Measurements from ENCODE around the gene BCAN.

The BCAN gene

DNA sequence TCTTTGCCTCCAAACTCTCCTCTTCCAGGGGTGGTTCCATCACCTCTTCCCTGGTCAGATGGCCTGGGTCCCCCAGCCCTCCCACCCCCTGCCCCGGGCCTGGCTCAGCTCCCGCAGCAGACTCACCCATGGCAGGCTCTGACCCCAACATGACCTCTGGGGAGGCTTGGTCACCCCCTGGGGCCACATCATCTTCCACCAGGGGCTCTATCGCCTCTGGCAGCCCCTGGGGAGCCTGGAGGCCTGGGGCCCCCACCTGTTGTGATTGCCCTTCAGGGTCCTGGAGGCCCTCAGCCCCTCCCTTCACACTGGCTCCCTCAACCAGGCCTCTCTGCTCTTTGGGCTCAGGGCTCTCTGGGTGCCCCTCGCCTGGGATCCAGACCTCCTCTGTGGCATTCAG, 28.9 kb downstream of the BCAN start:
- H3K27ac ChIP-seq = no peak overlapping the region
- TF ChIP-seq, protein P1, sequence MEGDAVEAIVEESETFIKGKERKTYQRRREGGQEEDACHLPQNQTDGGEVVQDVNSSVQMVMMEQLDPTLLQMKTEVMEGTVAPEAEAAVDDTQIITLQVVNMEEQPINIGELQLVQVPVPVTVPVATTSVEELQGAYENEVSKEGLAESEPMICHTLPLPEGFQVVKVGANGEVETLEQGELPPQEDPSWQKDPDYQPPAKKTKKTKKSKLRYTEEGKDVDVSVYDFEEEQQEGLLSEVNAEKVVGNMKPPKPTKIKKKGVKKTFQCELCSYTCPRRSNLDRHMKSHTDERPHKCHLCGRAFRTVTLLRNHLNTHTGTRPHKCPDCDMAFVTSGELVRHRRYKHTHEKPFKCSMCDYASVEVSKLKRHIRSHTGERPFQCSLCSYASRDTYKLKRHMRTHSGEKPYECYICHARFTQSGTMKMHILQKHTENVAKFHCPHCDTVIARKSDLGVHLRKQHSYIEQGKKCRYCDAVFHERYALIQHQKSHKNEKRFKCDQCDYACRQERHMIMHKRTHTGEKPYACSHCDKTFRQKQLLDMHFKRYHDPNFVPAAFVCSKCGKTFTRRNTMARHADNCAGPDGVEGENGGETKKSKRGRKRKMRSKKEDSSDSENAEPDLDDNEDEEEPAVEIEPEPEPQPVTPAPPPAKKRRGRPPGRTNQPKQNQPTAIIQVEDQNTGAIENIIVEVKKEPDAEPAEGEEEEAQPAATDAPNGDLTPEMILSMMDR (conservative IDR thresholded peaks at IDR 0.05) = no peak

DNA sequence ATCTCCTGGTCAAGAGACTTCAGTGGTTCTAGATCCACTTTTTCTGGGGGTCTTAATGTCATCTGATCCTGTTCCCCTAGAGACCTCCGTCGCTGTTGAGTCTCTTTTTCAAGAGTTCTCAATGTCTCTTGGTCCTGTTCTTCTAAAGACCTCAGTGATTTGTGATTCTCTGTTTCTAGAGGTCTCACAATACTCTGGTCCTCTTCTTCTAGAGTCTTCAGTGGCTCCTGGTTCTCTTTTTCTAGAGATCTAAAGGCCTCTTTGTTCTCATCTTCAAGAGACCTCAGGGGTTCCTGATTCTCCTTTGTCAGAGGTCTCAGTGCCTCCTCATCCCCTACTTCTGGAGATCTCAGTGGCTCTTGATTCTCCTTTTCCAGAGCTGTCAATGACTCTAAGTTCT, 29.9 kb downstream of the BCAN start:
- TF ChIP-seq, protein P1 (conservative IDR thresholded peaks at IDR 0.05) = no peak
- no peak overlapping the region for H3K27ac ChIP-seq

DNA sequence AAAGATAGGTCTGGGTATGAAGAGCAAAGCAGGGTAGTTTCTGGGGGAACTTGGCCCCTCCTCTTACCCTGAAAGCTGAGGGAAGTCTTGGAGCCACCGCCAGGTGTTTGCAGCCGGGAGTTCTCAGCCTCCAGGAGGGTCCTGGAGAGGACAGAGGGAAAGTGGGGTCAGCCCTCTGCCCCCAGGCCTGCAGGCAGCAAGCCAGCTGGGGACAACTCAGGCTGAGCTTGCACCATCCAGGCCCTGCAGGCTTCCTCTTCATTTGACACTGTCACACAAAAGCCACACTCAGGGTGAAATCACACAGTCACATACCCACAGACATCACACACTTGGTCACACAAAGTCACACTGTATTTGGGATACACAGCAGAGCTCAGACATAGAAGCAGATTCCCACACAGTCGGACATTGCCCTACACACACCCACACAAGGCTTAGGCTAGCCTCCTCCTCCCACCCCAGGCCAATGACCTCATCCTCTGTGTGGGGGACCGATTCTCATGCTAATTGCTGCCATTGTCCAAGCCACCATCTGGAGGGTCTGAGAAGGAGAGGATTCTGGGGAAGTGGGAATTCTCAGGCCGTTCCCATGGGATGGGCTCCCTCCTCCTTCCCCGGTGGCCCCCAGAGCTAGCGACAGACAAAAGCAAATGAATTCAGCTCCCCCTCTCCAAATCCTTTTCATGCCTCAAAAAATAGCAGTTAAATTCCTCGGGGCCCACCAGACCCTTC, 31.6 kb downstream of the BCAN start:
- no peak overlapping the region for H3K27ac ChIP-seq
- TF ChIP-seq, protein P1 (conservative IDR thresholded peaks at IDR 0.05) = no peak

DNA sequence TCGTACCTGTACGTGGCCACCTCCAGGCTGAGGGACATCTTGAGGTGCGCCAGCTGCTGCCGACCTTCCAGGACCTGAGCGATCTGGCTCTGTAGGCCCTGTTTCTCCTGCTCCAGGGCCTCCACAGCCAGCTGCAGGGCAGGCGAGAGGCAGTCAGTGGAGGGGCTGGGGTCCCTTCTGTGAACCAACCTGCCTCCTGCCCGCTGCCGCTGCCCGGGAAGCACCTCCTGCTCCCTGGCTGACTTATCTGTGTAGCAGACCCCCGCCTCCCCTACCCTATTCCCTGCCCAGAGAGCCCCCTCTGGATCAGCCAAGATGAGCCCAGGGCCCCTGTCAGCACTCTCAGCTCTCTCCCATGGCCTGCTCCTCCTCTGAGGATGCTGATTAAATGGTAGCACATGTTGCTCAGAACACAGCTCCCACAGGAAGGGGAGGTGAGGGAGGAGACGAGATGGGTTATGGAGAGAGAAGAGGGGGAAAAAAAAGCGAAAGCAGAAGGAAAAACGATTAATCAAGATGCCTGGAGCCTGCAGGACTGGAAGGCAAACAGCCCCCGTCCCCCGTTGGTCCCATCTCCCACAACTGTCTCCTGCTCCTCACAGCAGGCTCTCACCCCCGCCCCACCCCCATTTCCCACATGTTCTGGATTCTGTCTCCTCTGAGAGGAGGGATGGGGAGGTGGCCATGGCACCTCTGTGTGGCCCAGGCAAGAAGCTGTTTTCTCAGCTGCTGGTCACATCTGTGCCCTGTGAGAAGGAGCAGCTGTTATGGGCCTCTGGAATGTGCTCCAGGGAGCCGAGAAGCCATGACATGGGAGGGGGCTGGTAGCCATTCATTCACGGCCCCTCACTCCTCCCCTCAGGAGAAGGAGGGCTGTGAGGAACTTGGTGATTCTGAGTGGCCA, 33.5 kb downstream of the BCAN start:
- TF ChIP-seq, protein P1 (conservative IDR thresholded peaks at IDR 0.05) = no peak
- H3K27ac ChIP-seq = no peak overlapping the region

DNA sequence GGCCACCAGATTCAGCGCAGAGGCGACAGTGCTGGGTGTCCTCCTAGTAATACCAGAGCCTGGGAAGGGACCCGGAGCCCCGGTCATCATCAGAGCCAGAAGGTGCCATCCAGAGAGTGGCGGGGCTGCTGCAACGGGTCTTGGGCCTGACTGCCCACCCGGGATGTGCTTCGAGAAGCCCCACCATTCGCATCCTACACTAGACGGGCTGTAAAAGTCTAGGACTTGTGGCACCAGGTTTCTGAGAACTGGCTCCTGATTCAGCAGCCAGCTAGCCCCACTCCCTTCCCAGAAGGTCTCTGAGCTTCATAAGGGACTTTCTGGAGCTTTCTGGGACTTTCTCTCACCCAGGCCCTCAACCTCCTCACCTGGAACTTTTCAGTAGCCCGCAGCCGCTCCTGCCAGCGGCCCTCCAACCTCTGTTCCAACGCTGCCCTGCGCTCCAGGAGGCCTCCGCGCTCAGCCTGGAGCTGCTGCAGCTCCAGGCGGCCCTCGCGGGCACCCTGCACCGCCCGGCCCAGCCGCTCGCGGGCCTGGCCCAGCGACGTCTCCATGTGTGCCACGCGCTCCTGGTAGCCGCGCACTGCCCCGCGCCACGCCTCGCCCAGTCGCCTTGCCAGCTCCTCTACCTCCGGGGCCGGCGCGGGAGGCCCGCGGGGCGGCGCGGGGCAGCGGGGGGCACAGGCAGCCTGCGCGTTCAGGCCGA, 34.4 kb downstream of the BCAN start:
- TF ChIP-seq, protein P1 (conservative IDR thresholded peaks at IDR 0.05) = no peak
- H3K27ac ChIP-seq = no peak overlapping the region

DNA sequence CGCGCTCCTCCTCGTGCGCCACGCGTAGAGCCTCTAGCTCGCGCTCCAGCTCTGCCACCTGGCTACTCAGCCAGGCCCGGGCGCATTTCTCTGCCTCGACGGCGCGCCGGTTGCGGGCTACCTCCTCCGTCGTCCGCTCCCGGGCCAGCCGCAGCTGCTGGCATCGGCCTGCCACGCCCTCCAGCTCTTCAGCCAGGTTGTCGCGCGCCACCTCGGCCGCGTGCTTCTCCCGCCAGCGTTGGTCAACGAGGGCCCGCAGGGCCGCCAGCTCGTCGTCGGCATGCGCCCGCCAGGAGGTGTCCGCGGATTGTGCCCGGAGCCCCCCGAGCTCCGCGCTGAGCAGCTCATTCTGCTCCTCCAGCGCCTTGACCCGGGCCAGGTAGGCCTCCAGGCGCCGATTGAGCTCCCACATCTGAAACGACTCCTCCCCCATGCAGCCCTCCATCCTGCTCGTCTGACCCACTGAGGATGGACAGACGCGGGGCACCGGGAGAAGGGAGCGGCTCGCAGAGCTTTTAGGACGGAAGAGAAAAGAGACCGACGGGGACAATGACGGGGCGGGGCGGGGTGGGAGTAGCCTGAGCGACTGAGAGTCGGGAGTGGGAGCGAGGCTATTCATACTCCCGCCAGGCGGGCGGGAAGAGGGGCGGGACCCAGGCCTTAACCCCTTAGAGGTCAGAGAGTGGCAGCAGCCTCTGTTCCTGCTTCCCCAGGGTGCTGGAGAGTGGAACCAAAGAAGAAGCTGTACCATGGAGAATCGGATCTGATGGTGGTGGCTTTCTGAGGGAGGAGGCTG, 35.1 kb downstream of the BCAN start, which contains the start of gene NES:
NES (minus strand) TSS at position 588 of the 796 bp plus-strand sequence; CDS start at position 445, 143 bp downstream.
- H3K27ac ChIP-seq = peak within 1 kb of the TSS; percentile 27; the same call in 1 of the 2 replicates
- TF ChIP-seq, protein P1 (conservative IDR thresholded peaks at IDR 0.05) = no peak
